PC-9 (cell line): ENCODE results near the gene BRD9.
"Not testable (repeated sequence)": the region's sequence is repeated elsewhere in the genome, so short reads cannot be mapped to it uniquely, and the experiment has no call there.

Experiments
- EZH2 ChIP-seq: fragments of 200-600 bp; sonication (generic); IDR thresholded peaks from 2 replicates; pipeline ENCODE4 v1.8.0; 2017; ENCODE audit warnings: antibody characterized with exemption, low read depth
- TF ChIP-seq, protein P1 (sequence below): fragments of 200-600 bp; sonication (generic); conservative IDR thresholded peaks from 2 replicates; pipeline ENCODE4 v1.6.1; 2017; ENCODE audit warnings: mixed run types, antibody characterized with exemption, mild to moderate bottlenecking, moderate library complexity

DNA sequence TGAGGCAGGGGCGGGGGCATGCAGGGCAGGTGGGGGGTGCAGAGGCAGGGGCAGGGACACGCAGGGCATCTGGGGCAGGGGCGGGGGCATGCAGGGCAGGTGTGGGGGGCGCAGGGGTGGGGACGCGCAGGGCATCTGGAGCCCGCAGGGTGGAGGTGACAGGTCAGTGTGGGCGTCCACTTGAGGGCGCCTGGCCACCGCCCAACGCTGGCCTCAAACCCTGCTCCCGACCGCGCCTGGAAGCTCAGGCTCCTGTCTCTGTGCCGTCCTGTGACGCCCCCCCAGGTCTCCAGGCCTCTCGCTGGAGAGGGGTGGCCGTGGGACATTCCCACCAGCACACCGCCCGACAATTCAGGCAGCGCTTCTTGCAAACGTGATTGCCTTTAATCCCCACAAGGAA is 48.7 kb downstream of the BRD9 start:
- TF ChIP-seq, protein P1, sequence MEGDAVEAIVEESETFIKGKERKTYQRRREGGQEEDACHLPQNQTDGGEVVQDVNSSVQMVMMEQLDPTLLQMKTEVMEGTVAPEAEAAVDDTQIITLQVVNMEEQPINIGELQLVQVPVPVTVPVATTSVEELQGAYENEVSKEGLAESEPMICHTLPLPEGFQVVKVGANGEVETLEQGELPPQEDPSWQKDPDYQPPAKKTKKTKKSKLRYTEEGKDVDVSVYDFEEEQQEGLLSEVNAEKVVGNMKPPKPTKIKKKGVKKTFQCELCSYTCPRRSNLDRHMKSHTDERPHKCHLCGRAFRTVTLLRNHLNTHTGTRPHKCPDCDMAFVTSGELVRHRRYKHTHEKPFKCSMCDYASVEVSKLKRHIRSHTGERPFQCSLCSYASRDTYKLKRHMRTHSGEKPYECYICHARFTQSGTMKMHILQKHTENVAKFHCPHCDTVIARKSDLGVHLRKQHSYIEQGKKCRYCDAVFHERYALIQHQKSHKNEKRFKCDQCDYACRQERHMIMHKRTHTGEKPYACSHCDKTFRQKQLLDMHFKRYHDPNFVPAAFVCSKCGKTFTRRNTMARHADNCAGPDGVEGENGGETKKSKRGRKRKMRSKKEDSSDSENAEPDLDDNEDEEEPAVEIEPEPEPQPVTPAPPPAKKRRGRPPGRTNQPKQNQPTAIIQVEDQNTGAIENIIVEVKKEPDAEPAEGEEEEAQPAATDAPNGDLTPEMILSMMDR: not testable (repeated sequence)
- TF ChIP-seq EZH2: not testable (repeated sequence)
